GM19463 (cell line): Measurements from ENCODE around the gene CD300LF.

ENCODE experiments used
- ATAC-seq: cut with Tn5 transposase; IDR thresholded peaks from one replicate; pipeline ENCODE4 v1.9.1; 2021; ENCODE audit warnings: mild to moderate bottlenecking, moderate library complexity; ENCODE audit not compliant: unreplicated experiment

Gene CD300LF

DNA sequence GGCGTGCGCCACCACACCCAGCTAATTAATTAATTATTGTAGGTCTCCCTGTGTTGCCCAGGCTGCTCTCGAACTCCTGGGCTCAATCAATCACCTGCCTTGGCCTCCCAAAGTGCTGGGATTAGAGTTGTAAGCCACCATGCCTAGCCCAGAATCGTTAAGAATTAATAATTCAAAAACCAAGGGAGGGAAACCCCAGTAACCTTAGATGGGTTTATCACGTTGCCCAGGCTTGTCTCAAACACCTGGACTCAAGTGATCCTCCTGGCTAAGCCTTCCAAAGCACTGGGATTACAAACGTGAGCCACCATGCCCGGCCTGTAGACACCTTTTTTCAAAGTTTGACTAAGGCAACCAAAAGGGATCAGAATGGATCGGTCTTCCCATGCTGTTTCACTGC, 21.6 kb downstream of the CD300LF start:
- ATAC-seq = no peak

DNA sequence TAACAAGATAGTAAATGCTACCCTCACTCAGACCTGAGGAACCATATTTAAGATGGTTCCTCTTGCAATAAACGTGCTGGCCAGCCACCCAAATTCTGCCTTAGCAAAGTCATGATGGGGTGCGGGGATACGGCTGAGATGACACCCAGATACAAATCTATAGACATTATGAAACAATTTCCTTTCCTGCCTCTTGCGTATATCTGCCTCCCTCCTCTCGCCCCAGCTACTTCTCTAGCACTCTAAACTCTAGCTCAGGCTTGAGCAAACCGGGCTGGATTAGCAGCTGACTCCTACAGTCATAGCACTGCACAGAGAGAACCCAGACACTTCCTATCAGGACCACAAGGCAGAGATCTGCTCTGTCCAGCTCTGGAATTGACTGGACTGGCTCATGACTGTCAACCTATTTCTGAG, 22.3 kb downstream of the CD300LF start:
- no peak for ATAC-seq

DNA sequence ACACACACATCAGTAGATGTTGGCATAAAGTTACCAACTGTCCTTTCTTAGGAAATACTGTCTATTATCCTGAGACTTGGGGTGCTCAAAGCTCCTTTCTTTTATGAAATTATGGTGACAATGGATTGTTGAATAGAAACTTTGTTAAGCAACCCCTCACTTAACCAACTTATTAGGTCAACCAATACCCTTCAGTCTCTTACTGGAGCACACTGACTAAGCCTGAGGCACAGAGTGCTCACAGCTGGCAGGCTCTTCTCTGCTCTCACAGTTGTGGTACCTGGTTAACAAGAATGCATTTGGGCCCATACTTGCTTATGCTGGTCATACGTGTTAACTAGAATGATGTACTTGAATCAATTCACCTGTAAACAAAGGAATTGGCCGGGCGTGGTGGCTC, 24.8 kb downstream of the CD300LF start:
- no peak for ATAC-seq

- no peak for ATAC-seq
Measured at GRCh38 chr17:74686761-74687160, 26.0 kb downstream of the CD300LF start.

- ATAC-seq = no peak
Measured at GRCh38 chr17:74682471-74683190, 30.1 kb downstream of the CD300LF start.

DNA sequence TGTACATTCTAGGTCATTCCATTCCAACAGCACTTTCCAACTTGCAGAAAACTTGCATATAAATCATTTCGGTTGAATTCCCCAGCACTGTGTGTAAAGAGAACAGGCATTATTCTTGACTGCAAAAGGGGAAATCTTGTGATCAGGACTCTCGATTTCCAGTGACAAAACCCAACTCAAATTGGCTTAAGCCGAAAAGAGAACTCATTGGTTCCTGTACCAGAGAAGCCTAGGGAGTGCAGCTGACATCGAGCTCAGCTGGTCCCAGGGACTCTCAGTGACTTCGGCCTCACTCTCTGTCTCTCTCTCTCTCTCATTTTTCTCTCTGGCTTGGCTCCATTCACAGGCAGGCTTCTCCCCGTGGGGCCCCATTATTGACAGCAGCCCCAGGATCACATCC, 30.7 kb downstream of the CD300LF start:
- no peak for ATAC-seq

DNA sequence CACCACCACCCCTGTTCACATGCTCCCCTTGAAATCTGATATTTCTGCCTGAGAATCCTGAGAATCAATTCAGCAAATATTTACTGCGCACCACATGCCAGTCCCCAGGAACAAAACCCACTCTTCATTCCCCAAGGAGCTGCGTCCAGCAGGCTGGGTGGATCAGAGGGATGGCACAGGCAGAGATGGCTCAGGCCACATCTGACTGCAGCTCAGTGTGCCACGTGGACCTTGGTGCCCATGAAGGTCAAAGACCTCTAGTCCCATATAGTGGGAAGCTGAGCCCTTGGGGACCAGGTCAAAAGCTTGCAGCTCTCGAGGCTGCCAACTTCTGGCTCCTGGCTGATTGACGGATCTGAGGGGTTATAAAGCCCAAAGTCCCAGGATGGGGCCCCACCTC, 31.8 kb downstream of the CD300LF start:
- ATAC-seq = no peak

GRCh38 chr17:74680213-74680612, 32.5 kb downstream of the CD300LF start:
- no peak for ATAC-seq

DNA sequence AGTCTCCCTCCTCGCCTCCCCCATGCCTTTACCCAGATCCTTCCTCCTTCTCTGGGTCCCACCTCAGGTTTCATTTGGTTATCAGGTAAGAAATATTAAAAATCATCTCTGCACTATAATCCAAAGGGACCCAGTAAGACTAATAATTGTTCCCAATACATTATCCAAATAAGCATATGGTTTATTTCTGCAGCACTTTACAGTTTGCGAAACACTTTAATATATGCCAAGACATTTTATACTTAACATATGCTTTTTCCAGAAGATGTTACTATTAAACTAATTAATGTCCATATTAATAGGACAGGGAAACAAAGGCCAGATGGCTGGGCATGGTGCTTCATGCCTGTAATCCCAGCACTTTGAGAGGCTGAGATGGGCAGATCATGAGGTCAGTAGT, 33.3 kb downstream of the CD300LF start:
- no peak for ATAC-seq

DNA sequence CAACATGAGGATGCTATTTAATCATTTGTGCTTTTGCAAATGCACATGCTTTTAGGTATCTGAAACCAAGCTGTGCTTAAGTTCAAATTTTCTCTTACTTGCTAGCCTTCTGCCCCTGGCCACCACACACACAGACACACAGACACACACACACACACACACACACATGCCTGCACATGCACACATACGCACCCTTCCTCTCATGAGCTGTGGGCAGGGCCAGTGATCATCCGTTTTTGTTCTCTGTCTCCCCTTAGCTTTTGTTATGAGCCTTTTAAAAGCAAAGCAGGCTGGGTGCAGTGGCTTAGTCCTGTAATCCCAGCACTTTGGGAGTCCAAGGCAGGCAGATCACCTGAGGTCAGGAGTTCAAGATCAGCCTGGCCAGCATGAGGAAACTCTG, 34.2 kb downstream of the CD300LF start:
- no peak for ATAC-seq

DNA sequence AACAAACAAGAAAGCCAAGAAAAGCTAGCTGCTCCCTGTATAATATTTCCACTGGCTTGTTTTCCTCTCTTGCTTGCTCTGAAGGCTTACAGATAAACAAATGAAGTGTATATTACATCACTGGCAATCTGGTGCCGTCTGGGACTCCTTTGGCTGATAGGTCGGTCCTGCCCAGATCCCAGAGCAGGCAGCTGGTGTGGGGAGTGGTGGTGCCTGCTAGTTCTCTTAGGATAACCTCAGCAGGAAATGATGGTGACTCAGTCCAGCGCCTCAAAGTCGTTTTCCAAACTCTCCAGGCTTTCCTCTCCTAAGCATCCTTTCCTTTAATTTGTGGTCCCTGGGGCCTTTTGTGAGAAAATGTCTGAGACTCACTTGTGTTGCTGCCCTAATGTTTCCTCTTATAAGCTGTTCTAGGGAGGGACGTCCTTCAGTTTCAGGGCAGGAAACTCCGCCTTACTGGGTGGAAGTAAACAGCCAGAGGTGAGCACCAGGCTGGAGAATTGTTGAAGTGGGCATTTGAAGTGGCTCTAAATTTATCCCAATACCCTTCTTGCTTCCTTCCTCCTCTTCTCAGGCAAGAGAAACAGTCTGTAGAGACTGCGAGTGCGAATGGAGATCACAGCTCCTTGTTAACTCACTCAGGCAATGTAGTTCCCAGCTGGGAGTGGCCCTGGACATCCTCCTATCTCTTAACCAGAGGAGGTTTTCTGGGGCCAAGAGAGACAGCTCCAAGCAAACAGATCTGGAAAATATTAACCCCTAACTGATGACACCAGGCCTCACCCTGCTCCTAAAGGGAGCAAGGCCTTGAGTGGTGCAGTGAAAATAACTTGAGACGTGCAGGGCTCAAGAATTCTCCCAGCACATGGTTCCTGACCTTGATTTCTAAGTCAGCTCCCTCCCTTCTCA, 34.9 kb downstream of the CD300LF start:
- ATAC-seq = no peak

DNA sequence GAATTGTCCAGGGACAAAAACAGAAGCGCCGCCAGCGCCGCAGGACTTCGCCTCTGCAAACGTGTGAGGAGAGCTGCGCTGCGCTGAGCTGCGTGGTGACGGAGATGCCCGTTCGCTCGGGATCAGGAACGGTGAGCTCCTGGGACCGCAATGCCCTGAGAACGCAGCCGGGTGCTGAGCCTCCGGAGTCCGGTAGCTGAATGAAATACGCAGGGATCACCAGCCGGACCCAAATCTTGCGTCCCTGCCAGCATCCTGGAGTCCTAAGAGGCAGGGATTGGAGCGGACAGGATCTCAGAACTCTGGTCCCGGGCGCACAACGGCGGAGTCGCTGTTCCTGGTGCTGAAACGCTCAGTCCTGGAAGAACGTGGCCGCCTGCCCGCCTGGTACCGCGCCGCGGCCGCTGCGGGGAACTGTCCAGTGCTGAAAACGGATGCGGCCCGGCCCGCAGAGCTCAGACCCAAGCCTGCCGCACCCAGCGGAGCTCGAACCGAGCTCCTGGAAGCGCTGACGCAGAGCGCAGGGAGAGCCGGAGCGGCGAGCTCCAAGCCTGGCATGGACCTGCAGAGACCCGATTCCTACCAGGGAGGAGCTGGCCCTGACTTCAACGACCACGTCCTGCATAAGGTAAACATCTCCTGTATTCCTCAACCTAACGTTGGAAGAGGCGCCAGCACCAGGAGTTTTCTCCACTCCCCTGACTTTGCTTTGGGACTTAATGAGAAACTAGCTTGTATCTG, 41.5 kb downstream of the CD300LF start:
- no peak for ATAC-seq

- ATAC-seq = no peak
Measured at GRCh38 chr17:74670329-74670728, 42.4 kb downstream of the CD300LF start.

- no peak for ATAC-seq
Measured at GRCh38 chr17:74663561-74663960, 49.2 kb downstream of the CD300LF start.

DNA sequence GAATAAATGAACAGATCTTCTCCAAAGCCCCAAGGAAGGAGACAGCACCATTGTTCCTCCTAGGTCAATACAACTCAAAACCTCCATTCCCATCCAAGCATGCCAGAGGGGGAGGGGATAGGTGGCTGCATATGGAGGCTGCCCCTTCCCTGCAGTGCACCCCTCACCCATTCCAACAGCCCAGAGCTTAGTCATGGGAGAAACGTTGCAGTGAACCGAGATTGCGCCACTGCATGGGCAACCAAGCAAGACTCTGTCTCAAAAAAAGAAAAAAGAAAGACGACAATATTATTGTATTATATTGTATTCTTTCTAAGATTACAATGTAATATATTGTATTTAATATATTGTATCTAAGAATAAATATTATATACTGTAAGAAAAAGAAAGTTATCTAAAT, 52.8 kb downstream of the CD300LF start:
- no peak for ATAC-seq

- no peak for ATAC-seq
Measured at GRCh38 chr17:74658620-74659019, 54.1 kb downstream of the CD300LF start.

DNA sequence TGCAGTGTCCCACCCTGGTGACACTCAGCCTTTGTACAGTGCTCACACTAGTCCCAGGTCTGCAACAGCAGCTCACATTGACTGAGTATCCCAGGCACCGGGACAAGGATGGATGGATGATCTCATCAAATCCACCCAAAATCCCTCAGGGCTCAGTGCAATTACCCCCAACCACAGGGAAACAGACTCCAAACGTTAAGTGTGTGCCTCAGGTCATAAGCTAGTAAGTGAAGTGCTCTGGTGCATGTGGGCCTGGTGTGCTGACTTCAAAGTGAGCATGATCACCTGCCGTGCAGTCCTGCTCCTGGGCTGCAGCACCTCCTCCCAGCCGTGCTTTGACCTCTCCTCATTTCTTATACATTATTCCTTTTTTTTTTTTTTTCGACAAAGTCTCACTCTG, 58.0 kb downstream of the CD300LF start:
- ATAC-seq = no peak

DNA sequence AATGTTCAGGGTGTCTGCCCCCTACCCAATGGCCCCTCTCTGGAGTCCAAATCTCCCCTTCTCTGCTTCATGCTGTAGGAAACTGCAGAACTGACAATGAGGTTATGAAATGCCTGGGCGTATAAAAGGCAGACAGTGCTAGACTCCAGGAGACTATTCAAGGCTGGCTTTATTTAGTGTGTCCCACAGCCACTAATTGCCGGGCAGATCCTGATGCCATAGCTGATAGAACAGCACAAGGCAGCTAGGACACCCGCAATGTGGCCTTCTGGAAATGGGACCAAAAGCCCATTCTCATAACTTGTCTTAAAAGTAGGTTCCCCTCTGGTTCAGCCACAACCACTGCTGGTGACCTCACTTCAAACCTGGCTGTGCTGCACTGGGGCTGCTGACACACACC, 60.7 kb downstream of the CD300LF start:
- ATAC-seq = no peak

GRCh38 chr17:74649909-74650308, 62.8 kb downstream of the CD300LF start:
- no peak for ATAC-seq

- ATAC-seq = no peak
Measured at GRCh38 chr17:74647871-74648672, 64.7 kb downstream of the CD300LF start.

DNA sequence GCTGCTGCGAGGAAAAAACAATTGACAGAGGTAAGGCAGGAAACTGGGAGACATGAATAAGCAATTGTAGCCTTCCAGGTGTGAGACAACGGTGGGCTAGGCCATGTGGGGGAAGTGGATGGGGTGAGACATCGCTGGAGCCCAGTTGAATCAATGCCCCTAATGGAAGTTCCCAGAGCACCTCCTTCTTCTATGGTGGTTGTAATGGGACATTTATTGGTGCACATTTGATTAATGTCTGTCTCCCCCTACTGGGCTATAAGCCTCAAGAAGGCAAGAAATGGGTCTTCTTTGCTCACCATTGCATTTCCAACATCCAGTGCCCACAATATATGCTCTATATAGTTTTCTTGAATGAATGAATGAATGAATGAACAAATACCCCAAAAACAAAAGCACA, 66.5 kb downstream of the CD300LF start:
- ATAC-seq = no peak
